HUDEP-2 (cell line): ENCODE results near the gene DUSP15.

Source experiments
- DNase-seq, 76 experiments: peaks; one replicate each; lab custom pipeline; 2025; ENCODE audit not compliant: unreplicated experiment in 76 of 76; lab: John Stamatoyannopoulos, UW

Gene DUSP15, protein sequence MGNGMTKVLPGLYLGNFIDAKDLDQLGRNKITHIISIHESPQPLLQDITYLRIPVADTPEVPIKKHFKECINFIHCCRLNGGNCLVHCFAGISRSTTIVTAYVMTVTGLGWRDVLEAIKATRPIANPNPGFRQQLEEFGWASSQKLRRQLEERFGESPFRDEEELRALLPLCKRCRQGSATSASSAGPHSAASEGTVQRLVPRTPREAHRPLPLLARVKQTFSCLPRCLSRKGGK

DNA sequence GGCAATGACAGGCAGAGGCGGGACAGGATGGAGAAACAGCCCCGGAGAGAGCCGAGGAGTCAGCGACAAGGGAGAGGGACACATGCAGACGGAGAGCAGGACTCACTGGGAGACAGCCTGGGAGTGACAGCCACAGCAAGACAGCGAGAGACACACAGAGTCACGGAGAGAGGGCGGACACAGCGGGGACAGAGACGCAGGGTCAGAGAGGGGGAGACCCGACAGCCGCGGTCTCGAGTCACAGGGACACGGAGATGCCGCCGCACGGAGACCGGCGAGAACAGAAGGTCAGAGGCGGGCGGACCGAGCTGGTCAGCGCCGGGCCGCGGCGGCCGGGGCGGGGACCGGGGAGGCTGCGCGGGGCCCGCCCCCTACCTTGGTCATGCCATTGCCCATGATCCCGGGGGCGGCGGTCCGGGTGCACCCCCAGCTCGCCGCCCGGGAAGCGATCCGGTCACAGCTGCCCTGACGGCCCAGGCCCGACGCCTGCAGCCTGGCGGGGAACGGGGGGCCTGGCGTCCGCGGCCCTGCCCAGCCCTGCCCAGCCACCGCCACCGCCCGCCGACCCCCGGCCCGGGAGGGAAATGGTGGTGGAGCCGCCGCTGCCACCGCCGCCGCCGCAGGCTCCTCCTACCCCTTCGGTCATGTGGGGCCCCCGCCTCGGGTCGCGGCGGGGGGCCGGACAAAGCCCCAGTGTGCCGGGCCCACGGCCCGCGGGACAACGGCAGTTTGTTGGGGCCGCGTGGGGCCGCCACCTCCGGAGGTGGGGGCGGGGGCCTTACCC lies at the start of gene DUSP15, which contains the start of gene TTLL9:
Gene DUSP15, minus strand, starts transcription at position 586 of the 784 bp plus-strand sequence. Its CDS starts 190 bp downstream, at position 396.
Gene TTLL9, plus strand, starts transcription at position 693 of the 784 bp plus-strand sequence. CDS start 493 bp downstream, outside the sequence.
- DNase-seq: no peak

DNA sequence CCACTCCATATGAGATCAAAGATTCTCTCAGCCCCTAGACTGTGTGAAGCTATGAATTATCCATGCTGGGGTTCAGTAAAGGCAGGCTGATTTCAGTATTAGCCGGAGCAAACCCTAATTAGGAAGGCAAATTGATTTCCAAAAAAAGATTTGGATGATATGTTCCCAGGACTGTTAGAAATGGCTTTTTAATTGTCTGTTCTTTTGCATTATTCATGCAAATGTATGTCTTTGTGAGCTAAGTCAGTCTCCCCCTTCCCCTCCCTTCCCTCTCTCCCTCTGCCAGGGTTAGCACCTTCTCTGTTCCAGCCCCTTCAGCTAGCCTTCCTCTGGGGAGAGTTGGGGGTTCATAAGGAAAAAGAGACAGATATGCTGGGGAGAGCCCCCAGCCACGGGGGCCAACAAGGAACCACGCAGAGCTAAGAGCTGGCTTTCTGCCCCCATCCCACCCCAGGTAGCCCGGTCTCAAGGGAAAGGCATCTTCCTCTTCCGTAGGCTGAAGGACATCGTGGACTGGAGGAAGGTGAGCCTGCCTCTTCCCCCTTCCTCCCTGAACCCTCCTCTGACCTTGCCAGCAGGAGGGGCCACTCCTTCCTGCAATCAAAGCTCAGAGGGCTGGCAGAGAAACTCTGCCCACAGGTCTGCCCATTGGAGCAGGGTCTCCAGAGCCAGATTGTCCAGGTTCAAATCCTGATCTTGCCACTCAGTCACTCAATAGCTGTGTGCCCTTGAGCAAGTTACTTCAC lies 49.3 kb upstream of the DUSP15 start:
- DNase-seq: no peak

DNA sequence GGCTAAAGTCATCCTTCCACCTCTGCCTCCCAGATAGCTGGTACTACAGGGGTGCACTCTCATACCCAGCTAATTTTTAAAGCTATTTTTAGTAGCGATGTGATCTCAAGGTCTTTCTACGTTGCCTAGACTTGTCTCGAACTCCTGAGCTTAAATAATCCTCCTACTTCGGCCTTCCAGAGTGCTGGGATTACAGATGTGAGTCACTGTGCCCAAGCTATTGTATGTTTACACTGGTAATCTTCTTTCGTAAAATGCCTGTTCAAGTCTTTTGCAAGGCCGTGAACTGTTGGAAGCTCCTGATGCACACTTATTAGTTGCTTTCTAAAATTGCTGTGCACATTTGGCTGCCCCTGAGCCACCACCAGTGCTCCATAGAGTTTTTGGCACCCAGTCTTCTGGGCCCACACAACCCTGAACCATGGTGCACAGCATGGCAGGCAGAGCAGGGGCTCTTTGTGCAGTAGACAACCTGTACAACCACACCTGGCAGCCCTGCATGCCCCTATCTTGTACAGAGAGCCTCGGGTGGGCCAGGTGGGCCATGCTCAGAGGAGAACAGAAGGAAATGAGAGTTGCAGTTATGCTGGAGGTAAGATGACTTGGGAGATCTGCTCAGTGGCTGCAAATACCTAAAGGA lies 48.3 kb upstream of the DUSP15 start:
- DNase-seq: no peak

DNA sequence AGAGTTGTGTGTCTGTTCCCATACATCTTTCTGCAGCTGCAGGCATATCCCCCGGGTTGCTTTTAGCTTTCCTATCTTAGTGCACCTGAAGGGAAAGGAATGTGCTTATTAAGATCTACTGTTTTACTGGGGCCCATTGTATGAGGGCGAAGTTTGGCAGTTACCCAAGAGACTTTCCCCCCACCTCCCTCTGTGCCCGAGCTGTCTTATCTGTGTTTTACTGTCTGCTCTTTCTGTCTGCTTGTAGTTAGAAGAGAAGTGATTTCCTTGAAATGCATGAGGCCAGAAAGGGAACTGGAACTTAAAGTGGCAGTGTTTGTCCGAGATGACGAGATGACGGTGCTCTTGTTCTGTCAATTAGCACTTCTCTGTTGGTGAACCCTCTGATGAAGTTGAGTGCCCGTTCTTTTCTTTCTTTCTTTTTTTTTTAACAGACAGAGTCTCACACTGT lies 47.7 kb upstream of the DUSP15 start:
- DNase-seq: peak in 66 of 76 experiments; percentile 5 to 82 (median 48)

DNA sequence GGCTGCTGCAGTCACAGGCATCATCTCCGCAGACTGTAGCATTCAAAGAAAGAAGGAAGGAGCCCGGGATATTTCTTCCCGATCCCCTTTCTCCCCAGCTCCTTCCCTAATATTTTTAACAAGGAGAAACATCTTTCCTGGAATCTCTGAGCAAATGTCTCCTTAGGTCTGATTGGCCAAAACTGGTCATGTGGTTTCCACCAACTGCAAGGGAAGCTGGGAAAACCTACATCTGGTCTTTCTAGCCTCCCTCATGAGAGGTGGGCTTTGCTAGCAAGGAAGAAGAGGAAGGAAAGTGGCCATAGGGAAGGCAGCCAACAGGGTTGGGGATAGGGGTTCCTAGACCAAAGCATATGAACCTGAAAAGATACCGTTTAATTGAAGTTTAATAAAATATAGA lies 46.4 kb upstream of the DUSP15 start:
- no peak for DNase-seq

DNA sequence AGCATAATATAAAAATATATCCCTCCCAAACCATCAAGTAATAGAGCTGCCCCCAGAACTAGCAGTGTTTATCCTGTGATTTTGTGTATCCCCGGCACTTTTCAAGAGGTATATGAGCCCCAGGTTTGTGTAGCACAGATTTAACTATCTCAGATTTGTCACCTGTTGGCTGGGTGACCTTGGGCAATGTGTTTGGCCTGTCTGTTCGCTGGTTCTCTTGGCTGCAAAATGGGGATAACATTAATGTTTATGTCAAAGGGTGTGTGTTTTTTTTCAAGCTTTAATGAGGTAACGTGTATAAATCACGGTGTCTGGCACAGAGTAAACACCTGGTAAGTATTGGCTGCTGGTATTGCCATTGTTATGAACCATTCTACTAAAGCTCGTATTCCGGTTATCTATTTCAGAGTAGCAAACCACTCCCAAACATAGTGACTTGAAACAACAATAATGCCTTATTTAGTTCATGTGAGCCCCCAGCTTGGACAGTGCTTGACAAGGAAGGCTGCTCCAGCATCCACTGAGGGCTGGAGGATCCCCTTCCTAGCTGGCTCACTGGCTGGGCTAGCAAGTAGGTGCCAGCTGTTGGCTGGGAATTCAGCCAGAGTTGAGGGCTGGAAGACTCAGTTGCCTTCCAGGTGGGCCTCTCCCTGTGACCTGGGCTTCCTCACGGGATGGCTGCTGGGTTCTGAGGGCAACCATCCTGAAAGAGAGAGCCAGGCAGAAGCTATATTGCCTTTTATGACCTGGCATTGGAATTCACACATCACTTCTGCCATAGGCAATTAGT lies 45.4 kb upstream of the DUSP15 start:
- no peak for DNase-seq

DNA sequence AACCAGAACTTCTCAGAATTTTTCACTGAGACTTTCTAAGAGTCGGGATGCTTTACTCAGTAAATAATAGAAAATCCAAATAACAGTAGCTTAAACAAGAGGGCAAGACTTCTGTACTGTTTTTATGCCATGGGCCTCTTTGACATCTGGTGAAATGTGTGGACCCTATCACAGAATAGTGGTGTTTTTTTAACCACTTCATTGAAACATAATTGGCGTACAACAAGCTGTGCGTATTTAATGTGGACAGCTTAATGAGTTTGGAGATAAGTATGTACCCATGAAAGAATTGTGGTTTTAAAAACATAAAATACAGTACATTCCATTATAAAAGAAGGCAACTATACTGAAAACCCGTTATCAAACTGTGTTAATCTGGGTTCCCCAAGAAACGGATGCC lies 43.8 kb upstream of the DUSP15 start:
- DNase-seq: no peak

DNA sequence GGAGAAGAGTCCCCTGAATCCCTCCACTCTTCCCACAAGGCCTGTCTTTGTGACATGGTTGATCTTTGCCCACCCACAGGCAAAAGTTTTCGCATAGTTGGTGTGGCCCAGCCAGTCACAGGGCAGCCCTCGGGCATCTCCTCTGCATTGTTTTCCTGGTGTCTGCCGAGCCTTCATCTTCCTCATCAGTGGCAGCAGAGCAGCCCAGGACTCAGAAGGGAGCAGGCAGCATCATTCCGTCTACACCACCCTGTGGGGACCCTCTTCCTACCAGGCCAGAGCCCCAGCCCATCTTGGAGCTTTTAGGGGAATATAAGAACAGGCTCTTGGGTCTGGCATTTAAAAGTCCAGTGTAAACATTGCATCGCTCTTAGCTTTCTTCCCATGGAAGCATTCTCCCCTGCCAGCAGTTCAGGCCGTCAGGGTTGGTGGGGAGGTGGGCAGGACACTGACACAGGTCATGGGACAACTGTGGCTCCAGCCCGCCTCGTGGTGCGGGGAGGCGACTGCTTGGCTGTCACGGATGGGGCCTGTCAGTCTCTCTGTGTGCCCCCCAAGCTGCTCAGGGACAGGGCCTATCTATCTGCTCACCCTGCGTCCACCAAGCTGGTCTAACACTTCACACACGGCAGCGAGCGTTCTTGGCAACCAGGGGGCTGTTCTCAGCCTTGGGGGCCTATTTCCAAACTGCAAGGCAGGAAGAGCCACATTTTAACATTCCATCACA lies 43.3 kb upstream of the DUSP15 start:
- DNase-seq: no peak

DNA sequence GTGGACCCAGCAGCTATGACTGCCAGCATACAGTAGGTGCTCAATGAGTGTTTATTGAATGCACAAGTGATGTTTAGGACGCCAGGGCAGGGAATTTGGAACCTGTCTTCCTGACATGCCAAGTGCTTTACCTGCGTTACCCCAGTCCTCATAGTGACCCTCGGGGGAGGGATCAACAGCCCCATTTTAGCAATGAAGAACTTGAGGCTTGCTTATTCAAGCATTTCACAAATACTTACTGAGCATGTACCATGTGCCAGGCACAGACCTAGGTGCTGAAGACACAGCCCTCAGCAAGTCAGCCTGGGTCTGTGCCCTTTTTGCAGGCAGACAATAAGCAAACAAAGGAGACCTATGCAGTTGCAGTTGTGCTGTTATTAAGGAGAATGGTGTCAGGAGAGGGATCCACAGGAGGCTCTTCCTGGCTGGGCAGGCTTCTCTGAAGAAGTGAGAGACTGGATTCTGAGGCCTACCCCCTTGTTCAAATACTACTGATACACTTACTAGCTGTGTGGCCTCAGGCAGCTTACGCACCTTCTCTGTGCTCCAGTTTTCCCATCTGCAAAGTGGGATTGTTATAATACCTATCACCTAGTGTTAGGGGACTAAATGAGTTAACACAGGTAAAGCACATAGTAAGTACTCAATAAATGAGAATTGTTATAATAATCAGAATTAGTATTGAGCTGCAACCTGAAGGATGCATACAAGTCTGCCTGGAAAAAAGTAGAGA lies 39.9 kb upstream of the DUSP15 start:
- no peak for DNase-seq

DNA sequence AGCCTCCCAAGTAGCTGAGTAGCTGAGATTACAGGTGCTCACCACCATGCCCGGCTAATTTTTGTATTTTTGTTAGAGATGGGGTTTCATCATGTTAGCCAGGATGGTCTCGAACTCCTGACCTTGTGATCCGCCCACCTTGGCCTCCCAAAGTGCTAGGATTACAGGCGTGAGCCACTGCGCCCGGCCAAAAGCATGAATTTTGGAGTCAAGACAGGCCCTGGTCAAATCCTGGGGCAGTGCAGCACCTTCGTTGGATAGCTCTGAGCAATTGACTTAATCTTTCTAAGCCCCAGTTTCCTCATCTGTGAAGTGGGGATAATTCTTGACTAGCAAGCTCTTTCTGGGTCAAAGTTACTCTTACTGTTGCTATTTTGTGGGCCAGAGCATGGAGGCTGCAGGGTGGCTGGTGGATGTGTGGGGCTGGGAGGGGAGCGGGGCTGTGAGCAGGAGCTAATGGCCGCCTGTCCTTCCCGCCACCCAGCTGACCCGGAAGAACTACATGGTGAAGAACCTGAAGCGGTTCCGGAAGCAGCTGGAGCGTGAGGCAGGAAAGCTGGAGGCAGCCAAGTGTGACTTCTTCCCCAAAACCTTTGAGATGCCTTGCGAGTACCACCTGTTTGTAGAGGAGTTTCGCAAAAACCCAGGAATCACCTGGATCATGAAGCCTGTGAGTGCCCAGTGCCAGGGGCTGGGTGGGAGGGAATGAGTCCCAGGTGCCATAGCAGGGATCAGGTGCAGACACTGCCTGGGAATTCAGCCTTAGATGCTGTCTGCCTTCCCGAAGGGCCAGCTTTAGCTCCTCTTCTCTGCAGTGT lies 39.1 kb upstream of the DUSP15 start:
- no peak for DNase-seq

DNA sequence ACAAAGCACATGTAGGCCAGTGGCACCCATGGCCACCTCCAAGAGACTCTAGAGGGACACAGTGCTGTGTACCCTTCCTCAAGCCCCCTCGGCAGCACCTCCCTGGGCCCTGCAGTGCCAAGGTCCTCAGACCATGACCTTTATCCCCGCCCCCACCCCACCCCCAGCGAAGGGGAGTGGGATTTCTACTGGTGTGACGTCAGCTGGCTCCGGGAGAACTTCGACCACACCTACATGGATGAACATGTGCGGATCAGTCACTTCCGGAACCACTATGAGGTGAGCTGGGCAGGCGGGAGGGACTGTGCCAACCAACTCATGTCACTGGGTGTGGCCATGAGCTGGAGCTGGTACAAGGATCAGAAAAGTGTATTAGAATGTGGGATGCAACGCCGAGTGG lies 38.1 kb upstream of the DUSP15 start:
- no peak for DNase-seq

DNA sequence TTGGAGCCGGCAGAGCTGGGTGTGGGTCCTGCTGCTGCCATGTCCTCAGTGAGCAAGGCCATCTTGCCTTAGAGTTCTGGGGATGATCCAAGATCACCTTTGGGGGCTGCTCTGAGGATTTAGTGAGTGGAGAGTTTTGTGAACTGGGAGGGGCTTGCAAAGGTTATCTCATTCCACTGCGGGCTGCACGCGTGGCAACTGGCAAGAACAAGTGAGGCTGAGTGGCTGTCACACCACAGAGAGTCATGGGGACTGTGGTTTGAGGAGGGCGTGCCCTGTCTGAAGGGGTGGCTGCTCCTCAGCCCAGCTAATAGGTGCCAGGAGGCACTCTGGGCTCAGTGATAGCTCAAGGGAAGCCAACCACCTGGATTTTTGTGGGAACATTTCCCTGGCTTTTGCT lies 37.7 kb upstream of the DUSP15 start:
- DNase-seq: peak in 58 of 76 experiments; percentile 4 to 69 (median 30)

DNA sequence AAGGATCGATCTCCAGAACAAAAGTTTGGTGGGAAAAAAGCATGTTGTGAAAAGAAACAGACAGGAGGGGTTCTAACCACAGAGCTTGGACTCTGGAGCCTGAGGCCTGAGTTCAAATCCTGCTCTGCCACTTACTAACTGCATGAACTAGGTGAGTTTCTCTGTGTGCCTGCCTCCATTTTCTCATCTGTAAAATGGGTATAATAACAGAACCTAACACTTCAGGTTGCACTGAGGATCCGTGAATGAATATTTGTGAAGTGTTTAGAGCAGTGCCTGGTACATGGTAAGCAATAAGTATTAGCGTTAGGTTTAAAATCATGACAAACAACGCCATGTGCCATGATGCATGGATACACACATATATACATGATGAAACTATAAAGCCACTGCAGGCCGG lies 36.7 kb upstream of the DUSP15 start:
- DNase-seq: no peak

DNA sequence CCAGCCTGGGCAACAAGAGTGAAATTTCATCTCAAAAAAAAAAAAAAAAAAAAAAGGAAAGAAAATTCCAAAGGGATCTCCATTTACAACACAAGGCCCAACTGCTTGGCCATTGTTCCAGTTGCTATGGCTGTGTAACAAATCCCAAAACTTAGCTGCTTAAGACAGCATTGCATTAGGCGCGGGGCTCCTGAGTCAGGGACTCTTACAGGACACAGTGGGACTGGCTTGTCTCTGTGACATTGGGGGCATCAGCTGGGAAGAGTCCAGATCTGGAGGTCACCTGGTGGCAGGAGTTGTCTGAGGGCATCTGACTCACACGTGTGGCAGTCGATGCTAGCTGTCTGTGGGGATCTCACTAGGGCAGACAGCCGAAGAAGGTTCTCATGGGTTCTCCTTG lies 35.7 kb upstream of the DUSP15 start:
- no peak for DNase-seq

DNA sequence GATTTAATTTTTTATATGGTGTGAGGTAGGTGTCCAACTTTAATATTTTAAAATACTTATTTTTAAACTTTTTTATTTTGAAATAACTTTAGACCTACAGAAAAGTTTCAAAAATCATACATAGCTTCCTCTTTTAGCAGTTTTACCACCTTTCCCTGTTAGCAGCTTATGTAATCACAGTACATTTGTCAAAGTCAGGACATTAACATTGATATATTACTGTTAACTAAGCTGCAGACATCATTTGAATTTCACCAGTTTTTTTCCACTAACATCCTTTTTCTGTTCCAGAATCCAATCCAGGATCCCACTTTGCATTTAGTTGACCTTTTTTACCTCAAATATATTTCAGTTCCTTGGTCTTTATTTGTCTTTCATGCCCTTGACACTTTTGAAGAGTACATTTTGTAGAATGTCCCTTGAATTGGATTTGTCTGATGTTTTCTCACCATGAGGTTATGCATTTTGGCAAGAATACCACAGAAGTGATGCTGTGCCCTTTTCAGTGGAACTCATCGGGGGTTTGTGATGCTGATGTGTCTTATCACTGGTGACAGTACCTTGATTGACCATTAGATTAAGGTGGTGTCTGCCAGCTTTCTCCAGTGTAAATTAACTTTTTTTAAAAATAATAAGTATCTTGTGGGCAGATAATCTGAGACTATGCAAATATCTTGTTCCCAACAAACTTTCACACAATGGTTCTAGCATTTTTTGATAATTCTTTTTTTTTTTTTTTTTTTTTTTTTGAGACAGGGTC lies 33.5 kb upstream of the DUSP15 start:
- DNase-seq: no peak

DNA sequence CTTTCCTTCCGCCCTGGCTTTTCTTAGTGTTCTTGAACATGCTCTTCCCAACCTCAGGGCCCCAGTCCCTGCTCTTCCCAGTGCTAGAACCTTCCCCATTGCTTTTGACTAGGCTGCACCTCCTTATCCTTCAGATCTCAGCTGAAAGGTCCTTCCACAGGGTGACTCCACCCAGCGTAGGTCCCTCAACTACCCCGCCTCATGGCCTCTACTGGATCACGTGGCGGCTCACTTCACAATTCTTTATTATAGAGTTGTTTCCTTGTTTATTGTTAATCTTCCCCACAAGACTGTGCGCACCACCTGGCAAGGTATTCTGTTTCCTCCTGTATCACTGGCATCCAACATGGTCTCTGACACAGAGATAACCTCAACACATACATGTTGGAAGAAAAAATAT lies 31.3 kb upstream of the DUSP15 start:
- no peak for DNase-seq

DNA sequence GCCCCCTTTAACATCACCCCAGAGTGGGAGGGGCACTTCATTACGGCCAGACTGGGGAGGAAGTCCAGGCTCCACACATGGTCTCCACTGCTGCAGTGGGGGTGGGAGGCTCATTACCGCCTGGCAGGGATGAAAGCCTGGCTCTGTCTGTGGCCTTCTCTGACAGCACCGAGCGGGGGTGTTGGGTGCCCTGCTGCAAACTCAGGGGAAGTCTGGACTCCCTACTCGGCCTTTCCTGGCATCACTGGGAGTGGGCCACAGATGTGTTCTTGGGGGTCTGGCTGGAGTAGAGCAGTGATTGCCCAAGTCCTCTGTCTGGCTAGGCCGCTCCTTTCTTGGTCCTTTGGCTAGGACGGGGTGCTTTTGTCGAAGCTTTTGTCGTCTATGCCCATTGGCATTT lies 27.2 kb upstream of the DUSP15 start:
- DNase-seq: no peak
